Mammary epithelial cell (primary cell): Measurements from ENCODE around the gene RIMKLA.

ENCODE experiments used
- EZH2 ChIP-seq: IDR thresholded peaks from 2 replicates; pipeline ENCODE4 v1.6.1; 2012; ENCODE audit warnings: low read length, inconsistent platforms, borderline replicate concordance
- TF ChIP-seq, protein P1 (sequence below), 2 donors: IDR thresholded peaks in 1 of 2; conservative IDR thresholded peaks in 1 of 2; 2 replicates each; pipeline ENCODE4 v1.5.1; 2011 to 2012; ENCODE audit warnings: inconsistent platforms in 2 of 2, low read length in 2 of 2, mild to moderate bottlenecking in 2 of 2, control low read depth in 1 of 2, low read depth in 1 of 2; ENCODE audit not compliant: insufficient read depth in 1 of 2; ENCODE audit errors: extremely low read depth in 1 of 2

DNA sequence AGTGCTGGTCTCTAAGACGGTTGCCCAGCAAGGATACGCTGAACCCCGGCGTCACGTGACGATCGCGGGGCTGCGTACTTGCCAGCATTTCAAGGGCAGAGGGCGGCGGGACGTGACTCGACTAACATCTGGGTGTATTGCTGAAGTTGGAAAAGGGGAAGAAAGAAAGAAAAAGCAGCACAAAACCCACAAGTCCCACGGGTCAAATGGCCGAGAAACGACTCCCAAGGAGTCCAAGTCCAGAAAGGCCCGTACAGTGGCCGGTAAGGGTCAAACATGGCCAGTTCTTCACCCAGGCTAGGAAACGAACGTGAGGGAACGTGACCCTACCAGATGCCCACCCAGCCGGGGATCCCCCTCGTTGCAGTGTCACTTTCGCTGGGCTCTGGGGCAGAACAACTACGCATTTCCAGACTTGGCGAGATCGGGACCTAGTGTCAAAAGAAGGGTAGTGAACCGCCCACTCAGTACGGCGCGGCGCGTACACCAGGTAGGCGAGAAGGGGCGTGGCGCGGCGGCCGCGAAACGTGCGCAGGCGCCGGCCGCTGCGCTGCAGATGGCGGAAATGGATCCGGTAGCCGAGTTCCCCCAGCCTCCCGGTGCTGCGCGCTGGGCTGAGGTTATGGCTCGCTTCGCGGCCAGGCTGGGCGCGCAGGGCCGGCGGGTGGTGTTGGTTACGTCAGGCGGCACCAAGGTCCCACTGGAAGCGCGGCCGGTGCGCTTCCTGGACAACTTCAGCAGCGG, 75.6 kb downstream of the RIMKLA start, which contains the start of the genes PPCS and ZMYND12:
- TF ChIP-seq, protein P1, sequence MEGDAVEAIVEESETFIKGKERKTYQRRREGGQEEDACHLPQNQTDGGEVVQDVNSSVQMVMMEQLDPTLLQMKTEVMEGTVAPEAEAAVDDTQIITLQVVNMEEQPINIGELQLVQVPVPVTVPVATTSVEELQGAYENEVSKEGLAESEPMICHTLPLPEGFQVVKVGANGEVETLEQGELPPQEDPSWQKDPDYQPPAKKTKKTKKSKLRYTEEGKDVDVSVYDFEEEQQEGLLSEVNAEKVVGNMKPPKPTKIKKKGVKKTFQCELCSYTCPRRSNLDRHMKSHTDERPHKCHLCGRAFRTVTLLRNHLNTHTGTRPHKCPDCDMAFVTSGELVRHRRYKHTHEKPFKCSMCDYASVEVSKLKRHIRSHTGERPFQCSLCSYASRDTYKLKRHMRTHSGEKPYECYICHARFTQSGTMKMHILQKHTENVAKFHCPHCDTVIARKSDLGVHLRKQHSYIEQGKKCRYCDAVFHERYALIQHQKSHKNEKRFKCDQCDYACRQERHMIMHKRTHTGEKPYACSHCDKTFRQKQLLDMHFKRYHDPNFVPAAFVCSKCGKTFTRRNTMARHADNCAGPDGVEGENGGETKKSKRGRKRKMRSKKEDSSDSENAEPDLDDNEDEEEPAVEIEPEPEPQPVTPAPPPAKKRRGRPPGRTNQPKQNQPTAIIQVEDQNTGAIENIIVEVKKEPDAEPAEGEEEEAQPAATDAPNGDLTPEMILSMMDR (conservative IDR thresholded peaks at IDR 0.05 in 1 of 2, IDR thresholded peaks at IDR 0.05 in 1 of 2; ENCODE audit: extremely low read depth in 1 of 2, insufficient read depth in 1 of 2, low read depth in 1 of 2, low read length in 2 of 2), result peak in 1 of 2 donors; percentile 33
- no peak for TF ChIP-seq EZH2
